Mucosa of gallbladder (tissue), 1 donor: Measurements from ENCODE around the gene PEMT. TPM values are rescaled to one million over a fixed set of nuclear protein-coding genes. Genes with fewer than 3 reads are reported as not detected.

Experiments
- DNase-seq: peaks from one replicate; pipeline ENCODE4 v3.0.0-alpha.2; 2020; ENCODE audit warnings: low spot score
- total RNA-seq: library from RNA; stranded (reverse); gene quantifications from one replicate; pipeline ENCODE4 v1.2.1, GENCODE V29; 2021
- donor health status: DM: no; HTN: no; CAD: no.

The PEMT gene
- total RNA-seq, 1 donor from 2014 or later = 18.5 TPM

GRCh38 chr17:17553217-17554195, 38.0 kb downstream of the PEMT start:
- DNase-seq = no peak

GRCh38 chr17:17552351-17553216, 38.9 kb downstream of the PEMT start:
- no peak for DNase-seq

DNA sequence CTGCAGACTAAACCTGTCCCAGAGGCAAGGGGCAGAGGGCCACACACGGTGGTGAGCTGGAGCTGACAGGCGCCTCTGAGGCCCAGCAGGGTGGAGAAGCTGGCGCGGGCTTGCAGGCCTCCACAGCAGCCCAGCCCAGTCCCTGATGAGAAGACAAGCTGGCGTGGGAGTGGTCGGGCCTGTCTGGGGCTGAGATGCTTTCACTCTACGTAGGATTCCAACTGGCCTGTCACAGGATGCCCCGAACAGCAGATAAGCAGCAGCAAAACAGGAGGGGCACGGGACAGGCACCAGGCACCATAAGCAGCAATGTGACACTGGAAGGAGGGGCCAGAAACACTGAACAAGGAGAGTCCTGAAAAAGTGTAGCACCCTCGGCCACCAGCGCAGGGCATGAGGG, 40.1 kb downstream of the PEMT start:
- no peak for DNase-seq

DNA sequence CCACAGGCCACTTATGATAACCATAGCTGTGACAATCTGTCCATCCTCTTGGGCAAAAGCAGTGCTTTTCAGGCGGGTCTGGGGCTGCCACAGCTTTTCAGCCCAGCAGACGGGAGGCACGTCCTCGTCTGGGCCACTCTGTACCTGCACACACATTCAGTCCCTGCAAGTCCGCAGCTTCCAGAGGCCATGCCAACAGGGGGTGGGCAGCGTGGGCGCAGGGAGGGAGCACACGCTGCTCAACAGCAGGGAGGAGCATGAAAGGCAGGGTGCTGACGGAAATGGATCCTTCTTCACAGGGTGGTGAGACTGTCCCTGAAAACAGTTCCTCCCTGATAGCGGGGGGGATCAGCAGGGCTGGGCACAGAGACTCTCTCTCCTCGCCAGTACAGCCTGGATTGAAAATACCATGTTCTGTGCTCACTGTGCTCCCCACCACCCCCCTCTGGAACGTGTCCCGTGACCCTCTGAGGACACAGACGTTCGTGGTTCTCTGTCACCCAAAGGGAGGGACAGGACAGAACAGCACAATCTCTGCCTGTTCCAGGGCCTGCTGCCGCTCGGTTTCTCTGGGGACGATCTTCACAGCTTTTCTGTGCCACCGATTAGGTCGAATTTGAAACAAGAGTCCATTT, 41.7 kb downstream of the PEMT start:
- no peak for DNase-seq

DNA sequence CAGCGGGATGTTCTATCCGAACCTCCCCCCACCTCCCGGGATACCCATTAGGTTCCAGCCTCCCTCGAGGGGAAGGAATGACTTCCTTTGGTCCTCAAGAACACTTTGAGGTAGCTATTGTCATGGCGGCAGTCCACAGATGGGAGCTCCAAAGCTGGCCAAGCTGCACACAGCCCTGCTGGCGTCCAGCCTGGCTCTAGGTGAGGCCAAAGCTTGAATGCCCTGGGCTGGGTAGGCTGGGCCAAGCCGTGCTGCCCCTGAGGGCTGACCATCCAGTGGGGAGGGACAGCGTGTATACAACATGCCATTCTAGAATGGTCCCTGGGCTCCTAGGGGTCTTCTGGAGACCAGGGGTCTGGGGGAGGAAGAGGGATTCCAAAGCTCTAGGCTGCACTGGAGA, 43.5 kb downstream of the PEMT start:
- DNase-seq = no peak

- no peak for DNase-seq
These were observed 44.2 kb downstream of the PEMT start for GRCh38 chr17:17547210-17547764.

DNA sequence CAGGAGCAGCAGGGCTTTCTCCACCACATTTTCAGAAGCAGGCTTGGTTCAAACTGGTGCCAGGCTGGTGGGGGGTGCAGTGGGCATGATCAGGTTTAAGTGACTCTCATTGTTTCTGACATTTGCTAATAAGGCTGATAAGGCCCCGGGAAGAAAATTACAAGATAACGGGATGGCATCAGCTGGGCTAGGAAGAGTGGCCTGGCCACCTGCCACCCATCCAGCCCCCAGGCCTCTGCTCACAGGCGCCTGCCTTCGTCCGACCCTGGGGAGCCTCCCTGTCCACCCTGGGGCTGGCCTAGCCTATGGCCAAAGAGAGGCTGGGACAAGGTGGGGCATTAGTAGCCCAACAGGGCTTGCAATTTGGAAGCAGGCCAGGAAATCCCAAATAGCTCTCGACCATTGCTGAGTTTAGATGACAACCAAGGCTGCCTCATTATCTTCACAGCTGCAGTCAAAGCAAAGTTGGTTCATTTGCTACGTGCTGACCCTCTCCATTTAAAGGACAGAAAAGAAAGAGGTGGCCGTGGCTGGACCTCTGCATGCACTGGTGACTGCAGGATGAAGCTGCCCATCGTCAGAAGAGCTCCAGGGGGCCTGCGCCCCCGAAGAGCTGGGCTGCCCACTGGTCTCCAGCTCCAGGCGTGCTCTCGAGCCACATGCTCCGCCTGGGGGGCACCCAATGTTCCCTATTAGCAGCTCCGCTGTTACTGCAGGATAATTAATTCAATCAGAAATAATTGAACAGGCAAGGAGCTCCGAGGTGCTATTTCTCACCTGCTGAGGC, 44.9 kb downstream of the PEMT start:
- no peak for DNase-seq

GRCh38 chr17:17545984-17546383, 45.5 kb downstream of the PEMT start:
- no peak for DNase-seq

- no peak for DNase-seq
These were observed 46.3 kb downstream of the PEMT start for GRCh38 chr17:17545031-17545820.

DNA sequence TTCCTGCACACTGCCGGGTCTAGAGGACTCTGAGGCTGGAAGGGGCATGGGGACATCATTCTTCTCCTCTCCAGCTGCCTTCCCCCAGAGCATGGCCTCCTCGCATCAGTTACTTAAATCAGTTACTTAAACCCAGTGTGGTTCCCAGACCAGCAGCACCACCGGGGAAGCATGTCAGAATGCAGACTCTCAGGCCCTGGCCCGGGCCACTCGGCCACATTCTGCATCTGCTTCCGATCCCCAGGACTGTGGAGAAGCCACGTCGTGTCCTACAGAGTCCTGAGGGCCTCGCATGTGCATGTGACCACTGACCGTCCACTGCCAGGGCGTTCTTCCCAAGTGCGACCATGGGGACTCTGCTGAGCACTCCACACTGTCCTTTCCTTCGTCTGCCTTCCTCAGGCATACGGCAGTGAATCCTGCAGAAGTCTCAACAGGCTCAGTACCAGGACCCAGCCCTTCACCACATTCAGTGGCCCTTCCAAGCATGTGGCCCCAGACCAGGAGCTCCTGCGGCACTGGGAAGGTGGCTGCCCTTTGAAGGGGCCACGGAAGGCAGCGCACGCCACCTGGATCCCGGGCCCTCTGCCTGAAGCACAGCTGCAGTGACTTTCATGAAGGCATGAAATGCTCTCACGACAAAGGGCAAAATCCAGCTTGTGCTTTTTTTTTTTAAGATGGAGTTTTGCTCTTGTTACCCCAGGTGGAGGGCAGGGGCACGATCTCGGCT, 48.4 kb downstream of the PEMT start:
- no peak for DNase-seq

- no peak for DNase-seq
These were observed 49.9 kb downstream of the PEMT start for GRCh38 chr17:17541640-17542001.

- no peak for DNase-seq
These were observed 50.4 kb downstream of the PEMT start for GRCh38 chr17:17540935-17541639.

GRCh38 chr17:17540278-17540906, 51.1 kb downstream of the PEMT start:
- DNase-seq = no peak

GRCh38 chr17:17539591-17539990, 51.9 kb downstream of the PEMT start:
- DNase-seq = no peak

DNA sequence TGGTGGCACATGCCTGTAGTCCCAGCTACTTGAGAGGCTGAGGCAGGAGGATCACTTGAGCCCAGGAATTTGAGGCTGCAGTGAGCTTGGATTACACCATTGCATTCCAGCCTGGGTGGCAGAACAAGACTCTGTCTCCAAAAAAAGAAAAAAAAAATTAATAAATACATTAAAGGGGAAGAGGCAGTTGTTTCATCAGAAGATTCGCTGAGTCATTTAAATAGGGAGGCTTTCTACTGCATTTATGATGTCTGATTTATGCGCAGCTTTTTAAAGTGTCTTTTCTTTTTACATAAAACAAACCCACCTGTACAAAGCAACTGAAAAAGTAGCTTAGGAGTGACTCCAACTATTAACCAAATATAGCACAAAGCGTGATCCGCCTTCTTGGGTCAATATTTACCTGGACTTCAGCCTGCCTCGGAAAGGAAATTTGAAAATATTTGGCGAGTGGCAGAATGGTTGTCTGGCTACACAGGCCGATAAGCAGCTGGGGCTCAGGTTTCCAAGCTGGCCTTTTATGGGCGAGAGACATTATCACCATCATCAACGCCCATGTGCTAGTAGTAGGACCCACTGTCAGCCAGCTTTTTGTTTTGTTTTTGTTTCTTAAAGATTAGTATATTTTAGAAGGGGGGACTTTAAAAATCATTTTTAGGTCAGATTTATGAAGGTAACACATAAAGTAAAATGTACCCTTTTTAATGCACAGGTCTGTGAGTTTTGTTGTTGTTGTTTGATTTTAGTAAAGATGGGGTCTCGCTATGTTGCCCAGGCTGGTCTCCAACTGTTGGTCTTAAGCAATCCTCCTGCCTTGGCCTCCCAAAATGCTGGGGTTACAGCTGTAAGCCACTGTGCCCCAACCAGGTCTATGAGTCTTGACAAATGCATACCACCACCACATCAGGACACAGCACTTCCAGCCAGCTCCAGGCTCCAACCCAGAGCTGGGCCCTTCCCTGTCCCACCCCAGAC, 52.8 kb downstream of the PEMT start:
- DNase-seq = peak; percentile 76

DNA sequence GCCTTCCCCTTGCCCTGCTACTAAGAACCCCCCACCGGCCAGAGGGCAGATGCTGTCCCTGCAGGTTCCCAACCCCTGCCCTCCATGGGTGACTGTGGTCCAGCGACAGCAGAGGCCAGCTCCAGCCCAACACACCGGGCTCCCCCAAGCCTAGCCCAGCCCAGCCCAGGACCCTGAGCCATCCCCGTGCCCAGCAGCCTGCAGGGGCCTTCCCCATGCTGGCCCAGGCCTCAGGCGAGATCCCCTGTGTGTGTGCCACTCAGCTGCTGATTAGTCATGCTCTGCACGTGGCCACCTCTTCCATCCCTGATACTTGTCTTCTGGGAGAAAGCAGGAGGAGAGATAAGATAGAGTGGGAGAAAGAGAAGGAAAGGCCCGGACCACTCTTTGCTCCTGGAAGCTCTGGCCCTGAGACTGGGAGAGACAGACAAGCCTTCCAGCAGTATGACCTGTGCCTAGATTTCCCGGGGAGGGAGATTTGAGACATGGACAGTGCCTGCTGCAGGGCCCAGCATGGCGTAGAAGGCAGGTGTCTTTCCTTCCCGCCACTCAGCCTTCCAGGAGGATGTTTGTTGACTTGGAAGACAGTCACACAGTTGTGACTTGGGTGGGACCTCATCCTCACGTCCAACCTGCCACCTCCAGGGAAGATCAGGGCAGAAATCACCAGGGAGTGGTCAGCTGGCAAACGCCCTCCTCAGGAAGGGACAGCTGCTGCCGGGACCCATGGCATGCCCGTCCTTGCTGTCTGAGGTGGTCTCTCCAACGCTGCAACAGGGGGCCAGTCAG, 54.0 kb downstream of the PEMT start:
- DNase-seq = peak; percentile 43
